Pulmonary artery endothelial cell (primary cell): ENCODE results near the gene DOCK1. TPM values are rescaled to one million over a fixed set of nuclear protein-coding genes. Genes with fewer than 3 reads are reported as not detected.
"Not testable (repeated sequence)": the region's sequence is repeated elsewhere in the genome, so short reads cannot be mapped to it uniquely, and the experiment has no call there.

ENCODE experiments used
- DNase-seq: peaks from one replicate; pipeline ENCODE4 v3.0.0-alpha.2; 2011; ENCODE audit warnings: low read depth, low spot score
- total RNA-seq: library from RNA; depleted of rRNA; stranded (reverse); fragments of >200 nt; gene quantifications from 2 replicates; pipeline ENCODE4 v1.2.3, GENCODE V29; 2014

The DOCK1 gene
- total RNA-seq, 1 donor from 2014 or later, result 74.0 TPM

DNA sequence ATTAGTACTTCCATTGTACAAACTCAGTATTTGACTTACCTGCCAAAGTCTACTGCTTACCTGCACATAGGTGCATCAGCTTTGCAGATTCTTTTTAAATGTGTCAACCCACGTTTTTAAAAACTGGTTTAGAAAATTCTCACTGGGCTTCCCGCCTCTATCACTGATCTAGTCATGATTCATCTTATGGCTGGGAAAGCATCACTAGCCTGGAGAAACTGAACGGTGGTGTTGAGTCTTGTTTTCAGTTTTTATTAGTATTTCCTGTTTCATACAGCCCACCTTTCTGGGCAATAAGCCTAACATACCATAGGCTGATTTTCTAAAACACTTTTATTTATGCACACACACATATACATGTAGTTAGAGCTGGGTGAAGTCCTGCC is 19.7 kb downstream of the DOCK1 start:
- no peak for DNase-seq

DNA sequence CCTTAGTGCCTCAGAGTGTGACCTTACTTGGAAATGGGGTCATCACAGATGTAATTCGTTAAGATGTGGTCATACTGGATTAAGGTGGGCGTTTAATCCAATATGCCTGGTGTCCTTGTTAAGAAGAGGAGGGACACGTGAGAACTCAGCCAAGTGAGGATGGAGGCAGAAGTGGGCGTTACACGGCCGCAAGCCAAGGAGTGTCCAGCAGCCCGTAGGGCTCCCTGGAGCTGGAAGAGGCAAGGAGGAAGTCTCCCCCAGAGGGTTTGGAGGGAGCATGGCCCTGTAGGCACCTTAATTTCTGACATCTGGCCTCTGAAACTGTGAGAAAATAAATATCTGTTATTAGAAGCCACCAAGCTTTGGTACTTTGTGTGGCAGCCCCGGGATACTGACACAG is 21.3 kb downstream of the DOCK1 start:
- DNase-seq, result no peak

DNA sequence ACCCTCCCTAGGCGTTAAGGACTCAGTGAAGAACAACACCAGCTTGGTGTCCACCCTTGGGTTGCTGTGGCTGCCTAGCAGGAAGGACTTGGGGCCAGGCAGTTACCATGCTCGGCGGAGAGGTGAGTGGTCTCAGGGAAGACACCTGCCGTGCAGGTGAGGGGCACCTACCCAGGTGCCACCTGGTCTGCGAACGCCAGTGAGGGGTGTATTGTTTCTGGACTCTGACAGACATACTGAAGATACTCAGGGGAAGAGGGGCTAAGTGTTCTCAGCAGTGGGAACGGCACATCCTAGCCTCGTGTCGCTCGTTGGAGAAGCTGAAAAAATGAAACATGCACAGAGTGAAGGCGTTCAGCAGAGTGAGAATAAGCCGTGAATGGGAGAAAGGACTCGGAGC is 22.6 kb downstream of the DOCK1 start:
- no peak for DNase-seq

DNA sequence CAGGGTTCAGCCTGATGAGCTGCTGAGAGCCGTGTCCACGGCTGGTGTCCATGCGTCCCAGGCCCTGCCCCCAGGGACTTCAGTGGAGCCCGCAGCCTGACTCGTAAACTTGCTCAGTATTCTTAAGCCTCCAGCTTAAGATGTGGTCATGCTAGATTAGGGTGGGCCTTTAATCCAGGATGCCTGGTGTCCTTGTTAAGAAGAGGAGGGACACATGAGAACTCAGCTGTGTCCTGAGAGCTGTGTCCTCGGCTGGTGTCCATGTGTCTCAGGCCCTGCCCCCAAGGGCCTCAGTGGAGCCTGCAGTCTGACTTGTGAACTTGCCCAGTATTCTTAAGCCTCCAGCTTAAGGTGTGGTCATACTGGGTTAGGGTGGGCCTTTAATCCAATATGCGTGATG is 23.0 kb downstream of the DOCK1 start:
- DNase-seq, result no peak

DNA sequence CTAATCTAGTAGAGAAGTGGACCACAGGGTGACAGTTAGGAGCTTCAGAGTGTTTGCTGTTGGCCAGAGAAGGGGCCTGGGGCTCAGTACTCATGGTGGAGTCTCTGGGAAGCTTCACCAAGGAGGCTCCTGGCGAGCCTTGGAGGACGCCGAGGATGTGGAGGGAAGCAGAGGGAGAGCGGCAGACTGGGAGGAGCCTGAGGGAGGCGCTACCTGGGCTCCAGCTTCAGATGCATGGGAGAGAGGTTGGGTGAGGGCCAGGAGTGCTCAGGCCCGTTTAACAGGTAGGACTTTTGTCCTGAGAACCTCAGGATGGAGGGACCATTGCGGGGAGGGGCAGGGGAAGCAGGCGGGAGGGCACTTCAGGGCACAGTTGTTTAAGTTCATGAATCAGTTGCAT is 24.2 kb downstream of the DOCK1 start:
- DNase-seq, result no peak

DNA sequence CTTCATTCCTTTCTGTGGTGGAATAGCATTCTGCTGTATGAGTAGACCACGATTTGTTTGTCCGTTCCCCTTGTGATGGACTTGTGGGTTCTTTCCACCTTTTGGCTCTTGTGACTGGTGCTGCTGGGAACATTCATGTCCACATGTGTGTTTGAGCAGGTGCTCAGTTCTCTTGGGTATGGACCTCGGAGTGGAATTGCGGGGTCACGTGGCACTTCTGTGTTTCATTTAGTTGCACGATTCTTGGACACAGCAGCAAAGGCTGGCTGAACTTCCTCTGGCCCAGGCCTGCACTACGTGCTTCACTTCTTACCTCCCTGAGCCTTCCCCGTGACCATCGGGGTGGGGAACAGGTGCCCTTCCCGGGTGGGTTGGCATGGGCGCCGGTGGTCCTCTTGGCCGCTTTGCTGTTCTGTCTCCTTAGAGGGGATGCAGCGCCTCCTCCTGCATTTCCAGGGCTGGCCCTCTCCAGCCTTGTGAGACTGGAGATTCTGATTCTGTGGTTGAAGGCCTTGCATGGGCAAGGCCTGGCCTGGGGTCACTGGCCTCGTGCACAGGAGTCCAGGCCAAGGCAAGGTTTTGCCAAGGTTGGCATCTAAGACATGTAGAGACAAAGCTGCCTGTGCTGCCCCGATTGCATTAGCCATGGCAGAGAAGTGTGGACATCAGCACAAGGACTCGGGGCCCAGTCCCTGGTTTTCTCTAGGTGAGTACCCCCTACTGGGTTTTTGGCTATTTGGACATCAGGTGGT is 25.1 kb downstream of the DOCK1 start:
- DNase-seq, result no peak

DNA sequence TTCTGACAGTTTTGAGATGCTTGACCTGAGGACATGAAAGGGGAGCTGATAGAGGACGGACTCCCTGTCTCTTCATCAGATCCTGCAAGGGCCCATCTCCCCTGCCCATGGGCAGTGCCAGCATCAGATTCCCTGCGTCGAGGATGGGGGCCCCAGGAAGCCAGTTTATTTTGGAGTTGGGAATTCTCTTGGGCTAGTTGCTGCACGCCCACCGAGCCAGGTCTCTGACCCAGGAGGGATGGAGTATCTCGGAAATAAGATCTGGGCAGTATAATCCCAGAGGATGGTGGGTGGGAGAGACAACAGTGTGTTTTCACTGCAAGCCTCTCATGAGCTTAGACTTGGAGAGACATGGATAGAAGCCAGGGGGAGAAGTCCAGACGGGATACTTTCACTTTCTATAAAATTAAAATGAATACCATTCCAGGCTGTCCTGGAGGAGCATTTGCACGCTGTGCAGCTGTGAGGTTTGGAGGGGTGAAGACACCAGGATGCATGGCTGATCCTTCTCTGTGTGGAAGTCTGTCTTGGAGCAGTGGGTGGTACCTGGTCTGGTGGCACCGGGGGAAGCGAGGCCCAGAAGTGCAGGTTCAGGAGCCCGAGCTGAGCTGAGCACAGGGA is 25.8 kb downstream of the DOCK1 start:
- DNase-seq, result no peak

DNA sequence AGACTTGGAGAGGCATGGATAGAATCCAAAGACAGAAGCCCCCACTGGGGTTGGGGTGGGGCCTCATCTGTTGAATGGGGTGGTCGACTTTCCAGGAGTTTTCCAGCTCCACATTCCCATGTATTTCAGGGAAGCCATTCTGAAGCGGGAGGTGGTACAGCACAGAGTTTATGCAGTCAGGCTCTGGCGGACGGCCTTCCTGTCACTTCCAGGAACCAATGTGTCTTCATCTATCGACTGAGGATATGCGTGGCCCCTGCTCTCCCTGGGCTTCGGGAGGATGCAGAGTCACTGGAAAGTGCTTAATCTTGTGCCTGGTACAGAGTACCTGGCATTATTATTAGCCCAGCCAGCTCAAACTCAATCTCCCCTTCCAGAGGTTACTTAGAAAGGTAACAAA is 26.3 kb downstream of the DOCK1 start:
- no peak for DNase-seq

DNA sequence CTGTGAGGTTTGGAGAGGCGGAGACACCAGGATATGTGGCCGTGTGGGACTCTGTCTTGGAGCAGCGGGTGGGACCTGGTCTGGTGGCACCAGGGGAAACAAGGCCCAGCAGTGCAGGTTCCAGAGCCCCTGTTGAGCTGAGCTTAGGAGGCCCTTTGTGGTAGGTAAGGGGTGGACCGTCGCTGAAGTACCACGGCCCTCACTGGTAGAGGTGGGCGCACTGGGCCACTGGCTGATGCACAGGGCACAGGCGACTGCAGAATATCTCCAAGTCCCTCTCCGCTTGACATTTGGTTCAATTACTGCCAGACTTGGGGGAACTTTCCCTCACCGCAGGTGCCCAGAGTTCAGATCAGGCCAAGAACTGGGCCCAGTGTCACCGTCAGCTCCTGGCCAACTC is 27.3 kb downstream of the DOCK1 start:
- no peak for DNase-seq

DNA sequence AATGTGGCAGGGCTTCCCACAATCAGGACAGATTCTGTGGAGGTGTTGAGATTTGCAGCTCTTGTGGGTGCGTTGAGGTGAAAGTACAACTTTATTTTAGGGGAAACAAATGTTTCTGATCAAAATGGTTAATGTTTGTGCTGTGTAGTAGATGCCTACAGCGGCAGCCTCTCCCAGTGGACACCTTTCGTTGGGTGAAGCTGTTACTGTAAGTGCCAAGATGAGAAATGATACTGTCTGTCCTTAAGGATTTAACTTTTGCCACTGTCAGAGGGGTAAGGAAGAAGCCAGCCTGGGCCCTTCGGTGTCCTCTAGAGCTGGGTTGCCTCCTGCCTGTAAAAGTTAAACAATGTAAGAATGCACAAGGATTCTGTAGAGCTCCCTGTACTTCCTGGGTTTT is 27.9 kb downstream of the DOCK1 start:
- no peak for DNase-seq

DNA sequence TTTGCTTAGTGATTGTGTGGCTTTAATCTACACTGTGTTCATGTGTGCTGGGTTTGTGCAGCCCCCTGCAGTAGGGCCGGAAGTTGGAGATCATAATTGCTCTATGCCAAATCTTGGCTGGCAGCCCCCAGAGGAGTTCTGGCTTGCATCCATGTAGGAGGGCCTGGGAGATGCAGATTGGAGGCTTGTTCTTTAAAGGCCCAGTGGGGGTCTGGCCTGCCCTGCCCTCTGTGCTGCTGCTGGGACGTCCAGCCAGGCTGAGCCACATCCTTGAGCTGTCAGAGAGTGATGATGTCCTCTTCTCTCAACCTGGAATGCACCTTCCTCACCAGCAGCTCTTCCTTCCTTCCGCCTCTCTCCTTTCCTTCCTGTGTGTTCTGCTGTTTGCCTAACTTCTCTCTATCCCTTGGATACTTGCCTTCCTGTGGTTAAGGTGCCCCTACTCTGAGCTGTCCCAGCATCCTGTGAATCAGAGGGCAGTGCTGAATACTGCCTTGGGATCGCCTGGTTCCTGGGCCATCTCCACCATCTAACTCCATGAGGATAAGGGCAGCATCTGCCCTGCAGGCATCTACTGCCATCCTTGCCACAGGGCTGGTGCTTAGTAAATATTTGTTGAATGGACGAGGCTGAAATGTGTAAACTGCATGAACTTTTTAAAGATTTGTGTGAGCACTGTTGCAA is 30.2 kb downstream of the DOCK1 start:
- no peak for DNase-seq

DNA sequence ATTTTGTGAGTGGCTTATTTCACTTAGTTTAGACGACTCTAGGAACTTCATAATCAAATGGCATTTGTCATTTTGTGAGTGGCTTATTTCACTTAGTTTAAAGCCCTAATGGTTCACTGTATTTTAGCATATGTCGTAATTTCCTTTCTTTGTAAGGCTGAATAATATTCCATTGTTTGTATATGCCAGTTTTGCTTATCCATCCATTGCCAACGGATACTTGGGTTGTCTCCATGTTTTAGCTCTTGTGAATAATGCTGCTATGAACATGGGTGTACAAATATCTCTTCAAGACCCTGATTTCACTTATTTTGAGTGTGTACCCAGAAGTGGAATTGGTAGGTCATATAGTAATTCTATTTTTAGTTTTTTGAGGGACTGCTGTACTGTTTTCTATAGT is 31.8 kb downstream of the DOCK1 start:
- no peak for DNase-seq

DNA sequence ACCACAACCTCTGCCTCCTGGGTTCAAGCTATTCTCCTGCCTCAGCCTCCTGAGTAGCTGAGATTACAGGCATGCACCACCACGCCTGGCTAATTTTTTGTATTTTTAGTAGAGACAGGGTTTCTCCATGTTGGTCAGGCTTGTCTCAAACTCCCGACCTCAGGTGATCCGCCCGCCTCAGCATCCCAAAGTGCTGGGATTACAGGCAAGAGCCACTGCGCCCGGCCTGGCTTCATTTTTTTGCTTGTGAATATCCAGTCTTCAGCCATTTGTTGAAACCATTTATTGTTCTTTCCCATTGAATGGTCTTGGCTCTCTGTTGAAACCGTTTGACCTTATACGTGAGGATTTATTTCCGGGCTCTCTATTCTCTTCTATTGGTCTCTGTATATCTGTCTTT is 32.9 kb downstream of the DOCK1 start:
- not testable (repeated sequence) for DNase-seq

DNA sequence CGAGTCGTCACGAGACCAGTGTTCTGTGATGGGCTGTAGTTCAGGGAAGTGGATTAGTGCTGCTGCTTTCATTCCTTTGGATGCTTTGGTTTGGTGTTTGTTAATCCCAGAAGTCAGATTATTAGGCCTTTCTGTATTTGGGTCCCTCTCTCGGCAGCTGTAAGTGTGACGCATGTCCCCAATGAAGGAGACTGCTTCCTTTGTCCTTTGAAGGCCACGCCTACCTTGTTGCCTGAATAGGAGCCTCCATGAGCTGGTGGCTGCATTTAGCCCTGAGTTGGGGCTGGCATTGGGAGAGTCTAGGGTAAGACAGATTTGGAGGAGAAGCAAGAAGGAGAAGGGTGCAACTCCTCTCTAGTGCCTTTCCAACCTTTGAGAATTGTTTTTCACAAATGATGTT is 34.5 kb downstream of the DOCK1 start:
- DNase-seq, result no peak

DNA sequence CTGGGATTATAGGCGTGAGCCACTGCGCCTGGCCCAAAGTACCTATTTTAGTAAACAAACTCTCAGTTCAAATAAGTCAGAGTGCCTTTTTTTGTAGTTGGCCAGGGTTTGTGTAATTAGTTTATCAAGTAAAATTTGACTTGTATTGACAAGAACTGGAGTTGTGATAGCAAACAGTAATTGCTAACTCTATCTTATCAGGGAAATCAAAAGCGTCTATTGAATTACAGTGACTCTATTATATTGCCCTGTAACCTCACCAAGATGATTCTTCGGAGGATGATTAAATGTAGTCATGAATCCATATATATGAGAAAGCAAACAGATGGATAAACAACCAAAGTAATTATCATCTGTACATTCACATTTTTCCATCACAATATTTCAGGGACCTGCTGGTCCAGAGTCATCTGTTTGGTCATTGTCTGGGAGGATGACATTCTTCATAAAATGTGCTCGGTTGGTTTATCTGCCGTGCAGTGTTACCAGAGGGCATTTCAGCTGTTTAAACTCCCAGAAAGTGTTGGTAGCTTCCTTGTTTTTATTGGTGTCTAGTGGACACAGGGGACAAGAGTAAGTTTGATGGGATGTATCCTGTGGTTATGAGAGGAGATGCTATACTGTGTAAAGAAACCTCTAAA is 35.6 kb downstream of the DOCK1 start:
- no peak for DNase-seq

DNA sequence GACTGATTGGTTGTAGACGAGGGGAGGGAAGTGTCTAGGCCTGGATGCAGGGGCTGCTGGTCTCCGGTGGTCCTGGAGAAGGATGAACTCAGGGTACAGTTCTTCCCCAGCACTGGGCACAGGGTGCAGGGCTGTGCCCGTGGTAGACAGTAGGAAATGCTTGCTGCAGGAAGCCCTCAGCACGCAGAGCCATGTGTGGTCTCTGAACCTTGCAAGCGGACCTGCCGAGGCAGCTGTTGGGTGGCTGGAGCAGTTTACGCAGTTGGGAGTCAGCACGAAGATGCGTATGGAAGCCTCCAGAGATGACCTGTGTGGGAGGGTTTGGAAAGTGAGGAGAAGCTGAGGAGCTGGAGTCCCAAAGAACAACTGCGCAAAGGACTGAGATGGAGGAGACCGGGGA is 39.0 kb downstream of the DOCK1 start:
- no peak for DNase-seq

DNA sequence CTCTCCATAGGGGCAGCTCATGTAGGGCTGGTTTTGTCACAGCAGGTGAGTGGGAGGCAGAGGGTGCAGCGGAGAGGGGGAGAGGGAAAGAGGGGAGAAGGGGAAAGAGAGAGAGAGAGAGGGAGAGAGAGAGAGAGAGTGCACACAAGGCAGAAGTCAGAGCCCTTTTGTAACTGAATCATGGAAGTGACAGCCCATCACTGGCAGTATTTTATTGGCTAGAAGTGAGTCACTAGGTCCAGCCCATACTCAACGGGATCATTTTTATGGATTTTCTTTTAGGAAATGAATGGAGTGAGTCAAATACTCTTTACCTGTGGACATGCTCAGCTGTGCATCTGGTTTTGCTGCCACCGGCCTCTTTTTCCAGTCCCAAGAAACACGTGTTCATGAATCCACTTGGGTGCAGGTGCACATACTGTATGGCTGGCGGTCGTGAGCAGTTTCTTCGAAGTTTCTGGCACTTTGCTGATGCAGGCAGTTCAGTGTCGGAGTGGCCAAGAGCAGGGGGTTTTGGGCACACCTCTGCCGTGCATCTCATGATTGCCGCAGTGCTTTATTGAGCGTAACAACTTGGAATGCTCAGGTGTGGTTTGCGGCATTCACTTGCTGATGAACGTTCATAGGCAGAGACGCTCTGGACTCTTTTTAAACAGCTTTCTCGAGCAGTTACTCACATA is 40.3 kb downstream of the DOCK1 start:
- no peak for DNase-seq

DNA sequence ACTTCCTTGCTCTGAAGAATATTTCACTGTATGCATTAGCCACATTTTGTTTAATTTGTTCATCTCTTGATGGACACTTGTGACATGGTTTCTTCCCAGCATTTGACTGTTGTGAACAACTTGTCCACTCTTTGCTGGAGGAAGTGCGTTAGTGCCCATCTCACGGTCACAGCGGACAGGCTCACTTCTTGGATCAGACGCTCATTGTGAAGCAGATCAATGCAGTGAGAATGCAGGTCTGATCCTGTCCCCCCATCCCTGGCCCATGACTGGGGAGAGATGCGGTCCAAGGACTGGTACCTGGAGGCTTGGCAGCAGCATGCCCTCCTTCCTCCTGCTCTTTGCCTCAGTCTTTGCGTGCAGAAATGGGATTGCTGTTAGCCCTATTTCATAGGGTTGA is 41.5 kb downstream of the DOCK1 start:
- DNase-seq, result no peak

DNA sequence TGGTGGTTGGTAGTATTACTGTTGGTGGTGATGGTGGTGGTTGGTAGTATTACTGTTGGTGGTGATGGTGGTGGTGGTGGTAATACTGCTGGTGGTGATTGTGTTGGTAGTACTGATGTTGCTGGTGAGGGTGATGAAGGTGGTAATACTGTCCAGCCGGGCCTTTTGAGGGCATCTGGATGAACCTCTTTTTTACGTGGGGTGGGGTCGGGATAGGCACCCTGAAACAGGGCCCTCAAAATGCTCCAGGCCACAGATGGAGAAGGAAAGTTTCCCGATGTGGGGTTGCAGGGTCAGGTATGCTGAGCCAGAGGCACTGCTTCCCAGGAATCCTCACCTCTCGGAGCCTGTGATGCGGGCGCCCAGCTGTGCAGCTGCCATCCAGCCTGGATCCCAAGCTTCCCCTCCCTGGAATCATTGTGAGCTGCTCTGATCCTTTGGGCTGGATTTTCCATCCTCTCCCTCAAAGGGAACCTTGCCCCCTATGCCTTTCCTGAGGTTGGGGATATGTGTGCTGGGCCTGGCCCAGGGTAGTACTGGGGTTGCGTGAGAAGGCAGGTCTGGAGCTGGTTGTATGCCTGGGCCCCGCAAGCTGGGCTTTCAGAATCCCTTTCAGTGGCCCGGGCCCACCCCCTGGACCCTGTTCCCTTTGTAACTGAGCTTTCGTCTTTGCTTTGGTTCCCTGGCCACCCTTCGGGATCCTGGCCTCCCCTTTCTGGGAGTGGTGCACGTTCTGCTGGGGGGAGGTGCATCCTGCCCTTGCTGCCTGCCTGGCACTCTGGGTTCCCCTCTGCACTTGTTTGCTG is 43.3 kb downstream of the DOCK1 start:
- DNase-seq, result no peak

DNA sequence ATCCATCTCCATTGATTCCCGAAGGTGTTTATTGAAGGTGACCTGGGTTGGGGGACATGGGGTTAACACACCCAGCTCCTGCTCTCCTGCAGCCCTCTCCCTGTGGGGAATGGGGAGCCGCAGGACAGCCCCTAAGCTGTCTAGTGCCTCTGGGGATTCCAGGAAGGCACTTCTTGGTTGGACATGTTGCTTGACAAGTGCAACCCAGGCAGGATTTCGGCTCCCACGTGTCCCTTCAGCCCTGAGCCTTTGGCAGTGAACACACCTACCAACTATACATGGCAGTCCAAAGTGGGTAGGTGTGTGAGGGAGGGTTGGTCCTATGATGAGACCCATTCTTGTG is 43.9 kb downstream of the DOCK1 start:
- no peak for DNase-seq
